CD4-positive, alpha-beta T cell treated with Interleukin-4 for 4 hours (primary cell): ENCODE measurements around the gene NPPB.

Experiments used
- DNase-seq: peaks from one replicate; pipeline ENCODE4 v3.0.0-alpha.2; 2020

The NPPB gene

DNA sequence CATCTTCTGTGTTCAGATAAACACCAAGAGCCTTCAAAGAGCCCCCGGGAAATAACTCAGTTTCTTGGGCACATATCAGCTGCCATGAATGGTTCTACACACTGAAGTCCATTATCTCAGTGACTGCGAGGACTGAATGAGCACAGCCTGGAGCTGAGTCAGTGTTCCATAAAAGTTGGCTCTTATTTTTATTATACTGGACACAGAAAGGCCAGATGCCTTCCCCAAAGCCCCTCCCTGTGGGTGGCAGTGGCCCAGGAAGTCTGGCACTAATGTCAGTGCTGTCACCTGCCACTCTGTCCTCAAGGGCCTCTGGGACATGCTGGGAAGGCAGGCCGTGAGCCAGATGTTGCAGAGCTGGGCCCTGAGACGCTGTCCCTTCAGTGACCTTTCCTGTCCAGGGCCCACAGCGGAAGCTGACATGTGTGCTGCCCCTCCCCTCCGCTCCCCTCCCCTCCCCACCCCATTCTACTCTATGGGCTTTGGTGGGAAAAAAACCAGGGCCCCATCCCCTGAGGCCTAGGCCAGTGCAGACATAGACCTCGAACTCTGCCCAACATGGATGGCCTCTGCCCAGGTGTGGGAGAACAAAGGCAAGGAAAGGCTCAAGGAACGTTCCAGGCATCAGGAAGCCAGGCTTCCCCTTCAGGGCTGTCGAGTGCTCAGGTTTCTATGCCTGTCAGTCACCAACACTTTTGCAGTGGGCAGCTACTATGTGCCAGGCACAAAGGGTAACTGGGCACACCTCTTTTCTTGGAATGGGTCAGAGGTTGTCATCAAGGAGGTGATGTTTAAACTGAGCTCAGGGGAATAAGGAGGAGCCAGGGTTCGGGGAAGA, 22.4 kb upstream of the NPPB start:
- DNase-seq = no peak

DNA sequence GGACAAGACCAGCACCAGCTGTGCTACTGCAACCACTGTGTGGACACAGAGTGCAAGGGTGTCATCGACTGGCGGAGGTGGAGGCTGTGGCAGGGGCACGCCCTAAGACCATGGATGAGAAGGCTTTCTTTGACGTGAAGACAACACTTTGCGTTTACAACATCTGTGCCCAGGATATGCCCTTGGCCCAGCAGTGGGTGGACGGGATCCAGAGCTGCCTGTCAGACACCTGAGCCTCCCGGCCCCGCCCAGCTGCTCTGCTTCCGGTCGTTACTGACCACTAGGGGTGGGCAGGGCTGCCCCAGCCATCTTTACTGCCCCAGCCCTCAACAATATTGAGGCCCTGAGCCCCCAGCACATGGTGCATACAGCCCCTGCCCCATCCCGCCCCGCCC, 21.4 kb upstream of the NPPB start:
- DNase-seq = no peak

DNA sequence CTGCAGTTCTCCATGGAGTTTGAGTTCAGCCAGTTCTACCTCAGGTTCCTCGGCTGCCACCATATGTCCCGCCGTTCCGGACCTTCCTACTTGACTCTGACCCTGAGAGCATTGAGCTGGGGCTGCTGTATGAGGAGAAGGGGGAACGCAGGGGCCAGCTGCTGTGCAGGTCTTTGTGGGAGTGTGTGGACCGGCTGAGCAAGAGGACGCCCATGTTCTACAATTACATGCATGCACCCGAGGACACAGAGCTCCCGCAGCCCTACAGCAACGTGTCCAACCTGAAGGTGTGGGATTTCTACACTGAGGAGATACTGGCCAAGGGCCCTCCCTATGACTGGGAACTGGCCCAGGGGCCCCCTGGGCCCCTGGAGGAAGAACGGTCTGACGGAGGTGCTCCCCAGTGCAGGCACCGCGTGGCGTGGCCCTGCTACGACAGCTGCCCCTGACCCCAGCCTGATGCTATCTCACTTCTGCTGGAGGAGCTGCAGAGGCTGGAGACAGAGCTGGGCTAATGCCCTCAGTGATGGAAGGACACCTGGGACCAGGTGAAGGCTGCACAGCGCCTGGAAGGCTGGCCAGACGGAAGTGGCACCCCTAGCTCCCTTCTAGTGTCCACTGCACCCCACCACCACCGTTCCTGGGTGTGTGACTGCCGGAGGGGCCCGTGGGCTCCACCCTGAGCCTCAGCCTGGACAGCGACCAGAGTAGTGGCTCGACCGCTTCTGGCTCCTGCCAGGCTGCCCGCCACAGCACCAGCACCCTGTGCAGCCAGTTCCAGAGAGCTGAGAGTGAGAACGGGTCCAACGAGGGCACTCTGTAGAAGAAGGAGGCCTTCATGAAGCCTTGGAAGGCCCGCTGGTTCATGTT, 20.8 kb upstream of the NPPB start:
- DNase-seq = no peak

DNA sequence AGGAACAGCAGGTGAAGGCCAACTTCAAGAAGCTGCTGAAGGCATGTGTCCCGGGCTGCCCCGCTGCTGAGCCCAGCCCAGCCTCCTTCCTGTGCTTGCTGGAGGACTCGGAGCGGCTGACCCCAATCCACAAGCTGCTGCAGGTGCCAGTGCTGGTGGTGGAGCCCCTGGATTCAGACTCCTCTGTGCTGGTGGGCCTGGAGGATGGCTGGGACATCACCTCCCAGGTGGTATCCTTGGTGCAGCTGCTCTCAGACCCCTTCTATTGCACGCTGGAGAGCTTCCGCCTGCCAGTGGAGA, 20.1 kb upstream of the NPPB start:
- no peak for DNase-seq

DNA sequence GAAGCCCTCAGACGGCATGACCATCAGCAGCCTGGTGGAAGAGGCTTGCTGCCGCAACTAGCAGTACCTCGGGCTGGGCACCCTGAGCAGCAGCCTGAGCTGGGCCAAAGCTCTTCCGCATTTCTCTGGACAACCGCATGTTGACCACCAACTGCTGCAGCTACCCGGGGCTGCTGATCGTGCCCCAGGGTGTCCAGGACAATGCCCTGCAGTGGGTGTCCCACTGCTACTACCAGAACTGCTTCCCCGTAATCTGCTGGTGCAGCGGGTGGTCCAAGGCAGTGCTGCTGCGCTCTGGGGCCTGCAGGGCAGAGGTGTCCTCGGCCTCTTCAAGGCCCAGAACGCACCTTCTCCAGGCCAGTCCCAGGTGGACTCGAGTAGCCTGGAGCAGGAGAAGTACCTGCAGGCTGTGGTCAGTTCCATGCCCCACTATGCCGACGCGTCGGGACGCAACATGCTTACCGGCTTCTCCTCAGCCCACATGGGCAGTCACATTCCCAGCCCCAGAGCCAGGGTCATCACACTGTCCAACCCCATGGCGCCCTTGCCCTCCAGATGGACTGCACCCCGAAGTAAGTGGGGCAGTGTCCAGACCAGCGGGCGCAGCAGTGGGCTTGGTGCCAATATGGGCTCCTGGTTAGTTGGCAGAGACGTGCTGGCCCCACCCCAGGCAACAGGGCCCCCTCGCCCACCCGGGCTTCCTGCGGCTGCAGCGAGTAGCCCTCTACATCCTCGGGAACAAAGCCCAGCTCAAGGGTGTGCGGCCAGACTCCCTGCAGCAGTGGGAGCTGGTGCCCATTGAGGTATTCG, 19.5 kb upstream of the NPPB start:
- DNase-seq = no peak

DNA sequence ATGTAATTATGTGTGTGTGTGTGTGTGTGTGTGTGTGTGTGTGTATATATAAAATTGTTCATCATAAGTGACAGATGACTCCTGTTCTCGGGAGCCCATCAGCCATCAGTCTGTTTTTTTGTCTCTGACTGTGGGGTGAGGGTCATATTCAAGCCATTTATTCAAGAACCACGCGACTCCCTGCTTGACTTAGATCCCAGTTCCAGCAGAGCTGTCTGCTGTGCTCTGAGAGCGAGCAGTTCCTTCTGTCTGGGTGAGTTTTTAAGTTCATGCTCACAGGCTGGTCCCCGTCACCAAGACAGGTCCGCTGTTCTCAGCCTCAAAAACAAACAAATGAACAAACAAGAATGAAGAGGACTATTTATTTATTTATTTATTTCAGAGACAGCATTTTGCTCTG, 18.3 kb upstream of the NPPB start:
- no peak for DNase-seq

DNA sequence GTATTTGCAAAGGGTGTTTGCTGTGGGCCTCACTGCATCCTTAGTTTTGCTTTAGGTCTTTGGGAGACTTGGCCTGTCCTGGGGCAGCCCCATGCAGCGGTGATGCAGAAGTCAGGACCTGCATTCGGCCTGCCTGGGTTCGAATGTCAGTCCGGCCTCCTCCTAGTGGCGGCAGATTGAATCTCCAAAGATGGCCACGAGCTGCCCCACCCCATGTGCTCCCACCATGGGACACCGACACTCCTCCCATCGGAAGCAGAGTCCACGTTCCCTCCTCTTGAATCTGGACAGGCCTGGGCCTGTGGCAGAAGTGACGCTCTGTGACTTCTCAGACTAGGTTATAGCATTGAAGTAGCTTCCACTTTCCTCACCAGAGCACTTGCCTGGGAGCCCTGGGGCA, 16.3 kb upstream of the NPPB start:
- DNase-seq = no peak

DNA sequence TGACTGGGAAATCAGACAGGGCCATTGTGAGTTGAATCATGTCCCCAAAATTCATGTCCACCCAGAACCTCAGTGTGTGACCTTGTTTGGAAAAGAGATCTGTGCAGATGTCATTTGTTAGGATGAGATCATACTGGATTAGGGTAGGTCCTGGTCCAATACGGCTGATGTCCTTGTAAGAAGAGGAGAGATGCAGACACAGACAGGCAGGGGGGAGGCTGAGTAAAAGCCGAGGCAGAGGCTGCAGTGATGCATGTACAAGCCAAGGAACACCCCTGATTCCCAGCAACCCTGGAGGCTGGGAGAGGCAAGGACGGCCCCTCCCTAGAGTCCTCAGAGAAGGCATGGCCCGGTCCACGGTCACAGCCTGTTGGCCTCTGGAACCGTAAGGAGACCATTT, 15.9 kb upstream of the NPPB start:
- DNase-seq = no peak

DNA sequence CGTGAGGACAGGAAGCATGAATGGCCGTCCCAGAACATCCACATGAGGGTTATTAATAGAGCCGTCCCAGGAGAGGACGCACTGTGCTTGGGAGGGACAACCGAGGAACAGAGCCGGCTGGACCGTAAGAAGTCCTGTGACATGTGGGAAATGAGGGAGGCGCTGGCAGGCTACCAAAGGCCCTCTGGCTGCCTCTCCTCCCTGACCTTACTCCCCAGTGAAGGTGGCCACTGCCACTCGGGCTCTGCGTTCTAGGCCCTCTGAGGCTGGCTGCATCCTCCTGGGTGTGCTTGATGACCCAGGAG, 15.5 kb upstream of the NPPB start:
- no peak for DNase-seq

DNA sequence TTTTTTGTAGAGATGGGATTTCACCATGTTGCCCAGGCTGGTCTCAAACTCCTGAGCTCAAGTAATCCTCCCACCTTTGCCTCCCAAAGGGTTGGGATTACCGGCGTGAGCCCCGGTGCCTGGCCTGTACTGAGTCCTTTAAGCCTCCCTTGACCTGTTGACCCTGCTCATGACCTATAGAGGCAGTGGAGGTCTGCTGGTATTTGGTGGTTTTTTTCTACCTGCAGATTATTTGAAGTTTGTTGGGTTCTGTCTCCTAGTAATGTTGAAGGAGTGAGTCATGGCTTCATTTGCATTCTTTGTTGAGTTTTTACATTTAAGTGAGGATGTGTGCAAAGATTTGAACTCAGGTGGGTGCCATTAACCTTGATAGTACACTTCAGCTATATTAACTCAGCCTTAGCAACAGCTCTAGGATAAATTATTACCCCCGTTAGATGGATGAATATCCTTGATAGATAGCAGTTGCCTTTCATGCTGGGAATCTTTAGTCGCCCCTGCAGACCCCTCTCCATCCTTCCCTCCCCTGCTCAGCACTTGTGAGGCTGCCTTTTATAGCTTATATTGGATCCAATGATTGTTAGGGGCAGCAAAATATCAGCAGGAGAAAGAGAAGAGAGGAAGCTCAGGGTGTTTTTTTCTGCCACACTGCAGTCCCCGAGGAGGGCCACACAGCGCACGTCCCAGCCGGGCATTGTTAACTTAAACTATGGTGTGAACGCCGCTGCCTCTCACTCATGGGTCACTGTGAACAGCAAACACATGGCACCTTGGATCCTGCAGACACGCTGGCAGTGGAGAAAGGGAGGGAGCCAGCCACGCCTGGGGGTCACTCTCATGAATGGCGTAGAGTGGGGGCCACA, 14.9 kb upstream of the NPPB start:
- DNase-seq = no peak

DNA sequence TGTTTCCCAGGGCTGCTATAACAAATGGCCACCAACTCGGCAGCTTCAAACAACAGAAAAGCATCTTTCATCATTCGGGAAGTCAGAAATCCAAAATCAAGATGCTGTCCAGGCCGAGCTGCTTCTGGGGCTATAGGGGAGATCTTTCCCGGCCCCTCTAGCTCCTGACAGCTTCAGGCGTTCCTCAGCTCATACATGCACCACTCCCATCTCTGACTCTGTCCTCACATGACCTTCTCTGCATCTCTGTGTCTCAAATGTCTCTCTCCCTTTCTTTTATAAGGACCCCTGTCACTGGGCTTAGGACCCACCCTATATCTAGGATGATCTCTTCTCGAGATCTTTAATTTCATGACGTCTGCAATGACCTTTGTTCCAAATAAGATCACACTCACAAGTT, 13.8 kb upstream of the NPPB start:
- DNase-seq = no peak

DNA sequence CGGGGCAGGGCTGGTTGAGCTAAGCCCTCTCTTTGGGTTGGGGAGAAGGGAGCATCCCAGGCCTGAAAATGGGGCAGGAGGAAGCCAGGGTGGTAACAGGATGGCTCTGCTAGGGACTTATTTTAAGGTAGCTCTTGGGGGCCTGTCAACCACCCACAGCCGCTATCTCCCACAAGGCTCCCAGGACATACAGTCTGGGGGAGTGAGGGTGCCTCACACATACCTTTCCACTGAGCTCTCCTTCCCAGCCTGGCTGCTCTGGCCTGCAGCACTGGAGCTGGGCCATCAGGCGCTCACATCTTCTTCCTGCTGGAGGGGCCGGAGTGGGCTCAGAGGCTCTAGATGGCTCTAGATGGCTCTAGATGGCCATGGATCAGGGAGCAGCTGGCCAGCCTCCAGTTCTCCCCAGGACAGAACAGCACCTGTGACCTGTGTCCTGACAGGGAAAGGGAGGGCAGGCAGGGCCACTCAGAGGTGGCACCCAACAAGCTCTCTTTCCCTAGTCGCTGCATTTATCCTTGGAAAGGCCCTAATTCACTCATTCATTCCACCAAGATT, 11.0 kb upstream of the NPPB start:
- DNase-seq = no peak

DNA sequence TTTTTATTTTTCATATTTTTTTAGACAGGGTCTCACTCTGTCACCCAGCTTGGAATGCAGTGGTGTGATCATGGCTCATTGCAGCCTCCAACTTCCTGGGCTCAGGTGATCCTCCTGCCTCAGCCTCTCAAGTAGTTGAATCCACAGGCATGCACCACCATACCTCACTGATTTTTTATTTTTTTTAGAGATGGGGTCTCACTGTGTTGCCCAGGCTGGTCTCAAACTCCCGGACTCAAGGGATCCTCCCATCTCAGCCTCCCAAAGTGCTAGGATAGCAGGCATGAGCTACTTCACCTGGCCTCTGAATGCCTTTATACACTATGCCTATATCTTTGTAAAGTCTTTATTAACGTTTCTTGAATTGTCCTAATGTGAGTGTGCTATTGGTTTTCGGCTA, 10.4 kb upstream of the NPPB start:
- DNase-seq = no peak

DNA sequence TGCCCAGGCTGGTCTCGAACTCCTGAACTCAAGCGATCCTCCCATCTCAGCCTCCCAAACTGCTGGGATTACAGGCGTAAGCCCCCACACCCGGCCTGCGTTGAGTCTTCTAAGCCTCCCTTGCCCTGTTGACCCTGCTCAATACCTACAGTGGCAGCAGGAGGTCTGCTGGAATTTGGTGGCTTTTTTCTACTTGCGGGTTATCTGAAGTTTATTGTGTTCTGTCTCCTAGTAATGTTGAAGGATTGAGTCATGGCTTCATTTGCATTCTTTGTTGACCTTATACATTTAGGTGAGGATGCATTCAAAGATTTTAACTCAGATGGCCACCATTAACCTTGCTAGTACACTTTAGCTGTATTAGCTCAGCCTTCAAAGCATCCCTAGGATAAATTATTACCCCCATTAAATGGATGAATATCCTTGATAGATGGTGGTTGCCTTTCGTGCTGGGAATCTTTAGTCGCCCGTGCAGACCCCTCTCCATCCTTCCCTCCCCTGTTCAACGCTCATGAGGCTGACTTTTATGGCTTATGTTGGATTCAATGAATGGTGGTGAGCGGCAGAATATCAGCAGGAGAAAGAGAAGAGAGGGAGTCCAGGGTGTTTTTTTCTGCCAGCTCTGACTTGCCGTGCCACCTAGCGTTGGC, 9.7 kb upstream of the NPPB start:
- no peak for DNase-seq

DNA sequence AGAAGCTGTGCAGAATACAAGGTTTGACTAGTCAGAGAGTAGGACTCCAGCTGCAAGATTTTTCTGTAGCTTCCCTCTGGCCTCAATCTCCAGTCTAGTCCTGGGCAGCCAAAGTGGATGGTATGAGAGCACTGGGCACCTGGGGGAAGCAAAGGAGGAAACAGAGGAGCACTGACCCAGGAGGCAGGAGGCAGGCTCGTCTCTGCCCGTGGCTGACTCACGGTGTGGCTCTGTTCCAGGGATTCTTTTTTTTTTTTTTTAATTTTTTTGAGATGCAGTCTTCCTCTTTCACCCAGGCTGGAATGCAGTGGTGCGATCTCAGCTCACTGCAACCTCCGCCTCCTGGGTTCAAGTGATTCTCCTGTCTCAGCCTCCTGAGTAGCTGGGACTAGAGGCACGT, 4.1 kb upstream of the NPPB start:
- no peak for DNase-seq

DNA sequence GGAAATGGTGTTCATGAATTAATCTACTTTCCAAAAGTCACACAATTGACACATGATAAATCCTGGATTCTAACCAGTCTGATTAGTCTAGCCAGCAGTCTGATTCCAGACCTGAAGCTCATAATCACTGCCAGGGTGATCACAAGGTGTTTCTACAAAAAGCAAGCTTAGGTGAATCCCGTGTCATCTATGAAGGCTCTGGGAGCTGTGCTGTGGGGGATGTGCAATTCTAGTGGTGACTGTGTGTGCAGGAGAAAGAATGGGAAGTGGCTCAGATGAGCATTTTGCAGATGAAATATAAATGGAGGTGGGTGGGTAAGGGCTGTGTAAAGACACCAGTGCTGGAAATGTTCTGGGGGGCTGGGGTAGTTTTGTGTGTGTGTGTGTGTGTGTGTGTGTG, 1.8 kb upstream of the NPPB start:
- no peak for DNase-seq

DNA sequence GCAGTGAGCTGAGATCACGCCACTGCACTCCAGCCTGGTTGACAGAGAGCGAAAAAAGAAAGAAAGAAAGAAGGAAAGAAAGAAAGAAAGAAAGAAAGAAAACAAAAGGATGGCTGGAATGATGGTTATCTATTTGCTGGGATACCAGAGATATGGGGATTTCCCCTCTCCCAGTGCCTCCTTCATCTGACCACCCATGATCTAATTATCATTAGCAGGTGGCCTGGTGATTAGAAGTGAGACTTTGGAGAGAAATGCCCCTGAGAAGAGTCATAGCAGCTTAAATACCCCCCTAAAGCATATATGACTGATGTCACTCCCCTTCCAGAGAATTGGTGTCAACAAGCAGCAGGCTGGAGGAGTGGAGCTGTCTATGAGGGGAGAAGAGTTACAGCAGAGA, 1.3 kb upstream of the NPPB start:
- DNase-seq = no peak

DNA sequence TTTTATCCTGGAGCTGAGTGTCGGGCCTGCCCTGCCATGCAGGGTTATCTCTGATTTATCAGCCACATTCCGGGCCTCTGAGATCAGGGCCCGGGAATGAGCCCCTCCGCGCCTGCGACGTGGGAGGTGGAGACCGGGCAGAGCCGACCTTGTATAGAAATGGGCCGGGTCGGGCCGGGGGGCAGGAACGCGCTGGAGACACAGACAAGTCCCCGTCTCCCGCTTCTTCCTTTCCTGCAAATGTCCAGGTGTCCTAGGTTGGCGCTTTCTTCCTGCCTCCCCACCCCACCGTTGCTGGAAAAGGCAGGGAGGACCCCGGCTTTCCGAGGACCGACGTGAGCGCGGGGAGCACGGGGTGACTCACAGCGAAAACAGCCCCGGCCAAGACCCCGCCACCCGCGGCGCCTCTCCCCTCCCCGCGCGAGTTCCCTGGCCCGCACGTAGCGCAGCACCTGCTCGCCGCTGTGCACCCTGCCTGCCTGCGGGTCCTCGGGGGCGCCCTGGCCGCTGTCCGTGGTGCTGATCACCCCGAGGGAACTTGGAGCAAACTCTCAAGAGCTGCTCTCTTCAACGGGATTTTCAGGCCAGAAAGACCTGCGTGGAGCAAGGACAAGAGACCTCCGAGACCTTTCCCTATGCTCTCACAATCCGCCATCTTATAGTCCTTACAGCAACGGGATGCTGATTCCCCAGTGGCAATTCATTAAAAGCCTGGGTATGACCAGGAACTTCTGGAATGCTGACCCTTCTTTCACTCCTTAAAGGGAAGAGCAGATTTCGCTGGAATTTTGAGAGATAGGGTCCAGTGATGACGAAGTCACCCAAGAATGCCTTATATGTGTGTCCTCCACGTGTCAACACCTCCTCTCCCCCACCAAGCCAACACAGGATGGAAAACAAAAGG, 475 bp upstream of the NPPB start:
- peak; percentile 33 for DNase-seq

DNA sequence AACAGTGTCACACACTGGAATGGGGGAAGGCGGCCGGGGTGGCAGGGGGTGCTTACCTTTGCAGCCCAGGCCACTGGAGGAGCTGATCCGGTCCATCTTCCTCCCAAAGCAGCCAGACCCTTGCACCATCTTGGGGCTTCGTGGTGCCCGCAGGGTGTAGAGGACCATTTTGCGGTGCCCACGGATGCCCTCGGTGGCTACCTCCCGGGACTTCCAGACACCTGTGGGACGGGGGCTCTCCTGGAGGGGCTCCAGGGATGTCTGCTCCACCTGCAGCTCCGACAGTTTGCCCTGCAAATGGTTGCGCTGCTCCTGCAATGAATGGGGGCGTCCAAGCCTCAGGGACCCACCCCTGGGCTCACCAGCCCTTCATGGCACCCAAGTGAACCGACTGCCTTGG, 587 bp downstream of the NPPB start:
- DNase-seq = no peak

DNA sequence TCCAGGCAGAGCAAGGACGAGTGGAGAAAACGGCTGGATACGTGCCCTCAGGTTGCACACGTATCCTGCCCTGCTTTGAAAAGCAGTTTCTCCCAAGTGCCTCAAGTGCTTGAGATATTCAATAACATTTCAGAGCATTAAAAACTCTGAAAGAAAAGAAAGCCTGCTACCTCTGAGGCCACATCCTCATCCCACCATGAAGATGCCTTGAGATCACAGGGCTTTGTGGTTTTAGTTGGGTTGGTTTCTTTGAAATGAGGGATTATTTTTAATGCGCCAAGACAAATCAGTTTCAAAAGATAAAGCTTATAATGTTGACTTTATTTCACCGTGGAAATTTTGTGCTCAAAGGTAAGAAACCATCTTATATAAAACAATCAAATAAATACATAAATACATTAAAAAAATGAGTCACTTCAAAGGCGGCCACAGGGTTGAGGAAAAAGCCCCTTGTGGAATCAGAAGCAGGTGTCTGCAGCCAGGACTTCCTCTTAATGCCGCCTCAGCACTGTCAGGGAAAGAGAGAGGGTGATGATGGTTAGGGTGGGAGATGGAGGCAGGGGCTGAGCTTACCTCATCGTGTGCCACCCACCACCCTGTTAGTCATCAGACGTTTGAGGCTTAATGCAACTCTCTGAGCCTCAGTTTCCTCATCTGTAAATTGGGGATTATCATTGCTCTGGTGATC, 1.4 kb downstream of the NPPB start:
- no peak for DNase-seq
